Epithelial cell of esophagus (primary cell): Measurements from ENCODE around the gene PFKP.

Experiments
- DNase-seq: peaks from one replicate; pipeline ENCODE4 v3.0.0; 2010; ENCODE audit warnings: low read depth
- H3K4me3 ChIP-seq: 2 replicates; pipeline ENCODE4 v1.5.1; 2011; ENCODE audit warnings: mild to moderate bottlenecking, low read length, control low read depth
- TF ChIP-seq, protein P1 (sequence below): IDR thresholded peaks from 2 replicates; pipeline ENCODE4 v1.5.1; 2011; ENCODE audit warnings: low read depth, mild to moderate bottlenecking, low read length, control low read depth, inconsistent platforms; ENCODE audit not compliant: insufficient read depth; ENCODE audit errors: missing control alignments

PFKP gene

DNA sequence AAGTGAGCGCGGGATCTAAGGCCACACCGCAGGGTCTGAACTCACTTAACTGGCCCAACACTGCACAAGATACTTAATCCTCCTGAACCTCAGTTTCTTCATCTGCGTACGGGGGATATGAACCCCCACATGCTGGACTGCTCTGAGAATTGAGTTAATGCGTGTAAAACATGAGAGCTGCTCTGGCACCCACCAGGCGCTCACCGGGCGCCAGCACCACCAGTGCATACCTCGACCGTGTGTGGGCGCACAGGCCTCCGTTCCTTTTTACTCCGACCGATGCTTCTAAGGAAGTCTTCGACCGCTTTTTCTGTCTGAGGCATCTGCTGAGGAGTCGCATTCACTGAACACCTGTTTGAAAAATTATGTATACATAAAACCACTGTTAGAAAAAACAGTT lies 78.0 kb downstream of the PFKP start:
- TF ChIP-seq, protein P1, sequence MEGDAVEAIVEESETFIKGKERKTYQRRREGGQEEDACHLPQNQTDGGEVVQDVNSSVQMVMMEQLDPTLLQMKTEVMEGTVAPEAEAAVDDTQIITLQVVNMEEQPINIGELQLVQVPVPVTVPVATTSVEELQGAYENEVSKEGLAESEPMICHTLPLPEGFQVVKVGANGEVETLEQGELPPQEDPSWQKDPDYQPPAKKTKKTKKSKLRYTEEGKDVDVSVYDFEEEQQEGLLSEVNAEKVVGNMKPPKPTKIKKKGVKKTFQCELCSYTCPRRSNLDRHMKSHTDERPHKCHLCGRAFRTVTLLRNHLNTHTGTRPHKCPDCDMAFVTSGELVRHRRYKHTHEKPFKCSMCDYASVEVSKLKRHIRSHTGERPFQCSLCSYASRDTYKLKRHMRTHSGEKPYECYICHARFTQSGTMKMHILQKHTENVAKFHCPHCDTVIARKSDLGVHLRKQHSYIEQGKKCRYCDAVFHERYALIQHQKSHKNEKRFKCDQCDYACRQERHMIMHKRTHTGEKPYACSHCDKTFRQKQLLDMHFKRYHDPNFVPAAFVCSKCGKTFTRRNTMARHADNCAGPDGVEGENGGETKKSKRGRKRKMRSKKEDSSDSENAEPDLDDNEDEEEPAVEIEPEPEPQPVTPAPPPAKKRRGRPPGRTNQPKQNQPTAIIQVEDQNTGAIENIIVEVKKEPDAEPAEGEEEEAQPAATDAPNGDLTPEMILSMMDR, result no peak
- DNase-seq, result no peak
- no peak overlapping the region for H3K4me3 ChIP-seq

DNA sequence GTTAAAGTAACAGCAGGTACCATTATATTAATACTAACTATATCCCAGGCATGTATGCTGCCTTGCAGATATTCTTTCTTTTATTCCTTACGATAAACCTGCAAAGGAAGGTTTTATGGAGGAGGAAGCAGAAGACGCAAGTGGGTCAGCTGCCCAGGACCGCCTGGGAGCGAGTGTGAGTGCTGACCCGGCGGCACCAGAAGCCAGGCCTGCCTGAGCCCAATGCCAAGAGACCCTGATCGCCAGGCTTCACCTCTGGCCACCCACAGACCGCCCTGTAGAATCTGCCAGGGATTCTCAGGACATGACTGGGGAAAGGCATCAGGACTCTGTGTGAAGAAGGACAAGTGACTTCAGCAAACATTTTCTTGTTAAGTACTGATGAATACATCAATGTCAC lies 78.9 kb downstream of the PFKP start:
- H3K4me3 ChIP-seq, result no peak overlapping the region
- DNase-seq, result no peak
- TF ChIP-seq, protein P1, result no peak

DNA sequence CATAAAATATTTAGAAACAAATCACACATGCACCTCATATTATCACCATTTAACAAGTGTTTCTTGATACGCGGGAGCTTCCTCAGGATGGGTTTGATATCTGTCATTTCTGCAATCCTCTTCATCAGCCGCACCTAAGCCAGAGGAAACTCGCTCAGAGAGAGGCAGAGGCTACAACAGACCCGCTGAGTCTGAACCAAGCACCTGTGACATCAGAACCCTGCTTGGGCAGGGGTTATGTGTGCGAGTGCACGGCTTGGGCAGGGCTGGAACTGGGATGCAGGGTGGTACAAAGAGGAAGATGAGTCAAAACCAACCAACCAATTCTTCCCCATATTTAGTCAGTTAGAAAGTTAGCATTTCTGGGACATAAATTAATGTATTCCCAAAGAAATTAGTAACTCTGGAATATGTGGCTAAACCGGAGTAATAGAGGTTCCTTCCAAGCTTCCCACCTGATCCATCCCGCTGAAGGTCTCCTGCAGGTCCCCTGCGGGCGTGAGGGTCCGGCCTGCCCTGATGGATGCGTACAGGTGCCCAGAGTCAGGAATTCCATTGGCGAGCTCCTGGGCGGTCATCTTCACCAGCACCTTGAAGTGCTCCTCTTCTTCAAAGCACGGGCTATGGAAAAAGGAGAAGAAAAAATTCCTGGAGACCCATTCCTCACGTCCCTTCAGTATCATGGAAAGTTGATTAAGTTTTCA lies 79.9 kb downstream of the PFKP start:
- no peak overlapping the region for H3K4me3 ChIP-seq
- DNase-seq, result no peak
- TF ChIP-seq, protein P1, result no peak

DNA sequence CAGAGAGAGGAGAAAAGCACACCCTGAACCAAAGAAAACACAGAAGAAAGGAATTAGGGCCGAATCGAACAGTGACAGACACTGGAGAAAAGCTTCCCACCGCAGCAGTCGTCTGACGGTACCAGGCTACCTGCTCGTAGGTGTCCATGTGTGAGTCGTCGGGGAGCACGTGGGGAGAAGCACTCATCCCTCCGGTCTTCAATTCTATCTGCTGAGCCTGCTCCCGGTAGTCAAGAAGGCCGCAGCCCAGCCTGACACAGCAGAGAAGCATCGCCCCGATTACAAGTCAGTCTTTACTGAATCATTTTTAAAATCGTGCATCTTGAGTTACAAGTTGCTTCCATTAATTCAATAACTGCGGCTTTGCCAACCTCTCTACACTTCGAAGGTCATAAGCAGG lies 80.7 kb downstream of the PFKP start:
- TF ChIP-seq, protein P1, result no peak
- no peak overlapping the region for H3K4me3 ChIP-seq
- DNase-seq, result no peak

DNA sequence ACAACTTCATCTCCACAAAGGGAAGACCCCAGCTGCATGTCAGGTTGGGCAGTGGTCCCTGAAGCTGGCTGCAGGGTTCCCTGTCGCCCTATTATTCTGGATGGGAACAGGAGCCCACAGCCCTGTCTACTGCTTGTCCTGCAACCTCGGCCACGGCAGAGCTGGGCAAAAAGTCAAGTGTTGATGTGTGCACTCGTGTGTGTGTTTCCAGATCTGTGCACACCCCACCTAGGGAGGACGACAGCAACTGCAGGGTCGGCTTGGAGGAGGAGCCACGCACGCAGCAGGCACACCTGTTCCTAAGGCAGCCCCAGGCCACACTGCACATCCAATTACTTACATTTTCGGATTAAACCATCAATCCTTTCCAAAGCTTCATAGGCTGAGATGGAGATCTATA lies 81.6 kb downstream of the PFKP start:
- TF ChIP-seq, protein P1, result no peak
- DNase-seq, result no peak
- H3K4me3 ChIP-seq, result no peak overlapping the region

DNA sequence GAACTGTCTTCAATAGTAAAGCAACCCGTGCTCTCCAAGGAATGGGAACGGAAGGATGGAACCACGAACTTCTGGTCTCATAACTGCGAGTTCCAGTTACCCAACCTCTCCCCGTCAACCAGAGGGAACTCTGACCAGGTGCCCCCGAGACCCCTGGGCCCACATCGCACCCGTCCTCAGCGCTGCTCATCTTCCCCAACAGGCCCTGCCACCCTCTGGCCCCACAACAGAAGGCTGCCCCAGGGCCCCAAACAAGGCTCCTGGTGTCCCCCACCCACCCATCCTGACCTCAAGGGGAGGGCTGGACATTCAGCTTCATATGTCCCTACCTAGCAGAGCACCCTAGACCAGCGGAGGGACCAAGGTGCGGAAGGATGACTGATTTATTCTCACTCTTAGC lies 82.6 kb downstream of the PFKP start:
- no peak overlapping the region for H3K4me3 ChIP-seq
- TF ChIP-seq, protein P1, result no peak
- no peak for DNase-seq

DNA sequence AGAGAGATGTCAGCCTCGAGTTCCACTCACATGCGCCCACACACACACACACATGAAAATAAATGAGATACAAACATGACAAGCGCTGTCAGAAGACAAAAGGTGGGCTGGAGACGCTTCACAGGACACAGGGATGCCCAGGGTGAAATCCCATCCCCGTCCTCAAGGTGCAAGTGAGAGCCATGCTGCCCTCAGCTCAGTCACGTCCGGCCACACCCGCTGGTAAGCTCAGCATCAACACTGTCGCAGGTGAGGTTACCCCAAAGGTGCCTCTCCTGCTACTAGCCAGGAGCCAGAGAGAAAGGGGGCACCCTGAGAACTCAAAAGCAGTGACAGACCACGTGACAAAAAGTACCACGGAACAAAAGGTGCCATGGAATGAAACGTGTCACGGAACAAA lies 83.0 kb downstream of the PFKP start:
- no peak for DNase-seq
- H3K4me3 ChIP-seq, result no peak overlapping the region
- TF ChIP-seq, protein P1, result no peak
